ENCODE data around the gene NMNAT2.

DNA sequence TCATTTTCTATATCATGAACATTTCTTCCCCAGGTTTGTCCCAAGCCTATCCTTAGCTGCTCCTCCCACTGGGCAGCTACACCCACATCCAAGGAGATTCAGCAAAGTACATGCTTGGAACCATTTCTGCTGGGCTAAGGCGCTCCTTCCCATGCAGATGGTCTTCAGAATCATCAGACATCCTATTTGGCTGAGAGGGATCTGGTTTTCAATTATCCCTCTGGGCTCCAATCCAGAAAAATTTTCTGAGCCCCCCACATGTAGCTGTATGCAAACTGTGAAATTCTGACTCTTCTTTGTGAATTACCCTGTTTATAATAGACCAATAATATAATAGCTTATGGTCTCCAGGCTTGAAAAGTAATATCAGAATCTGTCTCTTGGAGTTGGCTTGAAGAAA is 132.9 kb downstream of the NMNAT2 start:
- no peak for TF ChIP-seq CTCF (IDR thresholded peaks at IDR 0.05)
- no peak for TF ChIP-seq POLR2AphosphoS5 (IDR thresholded peaks at IDR 0.05)
